ENCODE measurements around the gene LRRC8D. TPM values are rescaled to one million over a fixed set of nuclear protein-coding genes. Genes with fewer than 3 reads are reported as not detected.

Gene LRRC8D
- total RNA-seq, 5 donors from 2014 or later (not counting 1 experiment from before 2014, with no cell fraction given) = 23.8 to 43.4 (median 33.0) TPM

DNA sequence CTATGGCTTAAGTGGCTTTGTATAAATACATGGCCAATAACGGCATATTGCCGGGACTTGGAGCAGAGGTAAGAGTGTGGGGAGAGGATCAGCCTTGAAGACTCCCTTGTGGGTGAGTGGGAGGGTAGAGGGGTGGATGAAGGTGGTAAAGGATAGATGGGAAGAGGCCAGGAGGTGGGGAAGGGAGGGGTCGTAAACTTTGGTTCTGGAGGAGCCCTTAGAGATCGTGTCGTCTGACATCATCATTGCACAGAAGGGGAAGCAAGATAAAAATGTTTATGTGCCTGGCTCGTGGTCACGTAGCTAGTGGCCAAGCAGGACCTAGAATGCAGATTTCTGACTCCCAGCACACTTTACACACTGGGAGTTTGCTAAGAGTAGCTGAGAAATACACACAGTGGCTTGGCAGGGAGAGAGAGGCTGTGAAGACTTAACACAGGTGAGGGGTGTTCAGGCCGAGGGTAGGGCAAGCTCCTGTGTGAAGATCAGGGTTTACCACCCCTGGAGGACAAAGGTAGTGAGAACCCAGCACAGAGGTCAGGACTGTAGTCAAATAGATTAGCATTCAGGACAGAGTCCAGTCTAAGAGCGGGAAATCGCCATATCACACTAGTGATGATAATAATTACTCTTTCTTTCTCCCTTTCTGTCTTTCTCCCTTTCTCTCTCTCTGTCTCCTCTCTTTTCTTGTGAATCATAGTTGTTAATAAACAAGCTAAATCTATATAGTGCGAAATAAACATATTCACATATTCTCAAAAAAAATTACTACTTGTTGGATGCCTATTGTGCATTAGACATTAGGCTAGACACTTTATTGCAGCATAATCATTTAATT lies 75.5 kb downstream of the LRRC8D start:
- no peak for ATAC-seq (replicated peaks in 1 of 4)
- peak overlapping the region in 1 of 2 donors; percentile 12 for H3K27ac Mint-ChIP-seq
- H3K27ac ChIP-seq (ENCODE audit: low read length) = no peak overlapping the region
- DNase-seq = no peak
- peaks cover 0 to 4% of the 10 kb centered on the region in 2 donors for H3K36me3 ChIP-seq (ENCODE audit: control insufficient read depth in 2 of 2, extremely low read depth in 1 of 2, insufficient read depth in 1 of 2, low read length in 1 of 2)
- WGBS (ENCODE audit: insufficient coverage) = 95% methylated on average over 6 of the region's 11 CpGs
- H3K9me3 ChIP-seq = no peaks in the 10 kb centered on the region
- no peaks in the 10 kb centered on the region for H3K27me3 Mint-ChIP-seq
- peaks cover 40 to 64% (median 54%) of the 10 kb centered on the region in 3 donors for H3K4me1 Mint-ChIP-seq
- CTCF ChIA-PET = no interaction called here
- H3K4me3 Mint-ChIP-seq = no peak overlapping the region
- no peaks in the 10 kb centered on the region for H3K9me3 Mint-ChIP-seq
- H3K4me3 ChIP-seq (ENCODE audit: control insufficient read depth in 1 of 2, extremely low read depth in 1 of 2, low read length in 1 of 2) = no peak overlapping the region
- no peaks in the 10 kb centered on the region for H3K27me3 ChIP-seq (replicated peaks in 1 of 2; ENCODE audit: control insufficient read depth in 2 of 2, extremely low read depth in 1 of 2, insufficient read depth in 2 of 2, low read length in 1 of 2)
- POLR2A ChIA-PET = interaction anchor here in 1 of 2 donors (0.6 kb wide), 1 partner anchor 1201 kb away, joined by 5 read pairs; no protein-coding TSS in a partner anchor
- H3K4me1 ChIP-seq (ENCODE audit: control insufficient read depth in 1 of 2, extremely low read depth in 1 of 2, insufficient read depth in 2 of 2, low read length in 2 of 2) = peaks cover 0 to 4% of the 10 kb centered on the region in 2 experiments
- peaks cover 37% of the 10 kb centered on the region for H3K36me3 Mint-ChIP-seq

DNA sequence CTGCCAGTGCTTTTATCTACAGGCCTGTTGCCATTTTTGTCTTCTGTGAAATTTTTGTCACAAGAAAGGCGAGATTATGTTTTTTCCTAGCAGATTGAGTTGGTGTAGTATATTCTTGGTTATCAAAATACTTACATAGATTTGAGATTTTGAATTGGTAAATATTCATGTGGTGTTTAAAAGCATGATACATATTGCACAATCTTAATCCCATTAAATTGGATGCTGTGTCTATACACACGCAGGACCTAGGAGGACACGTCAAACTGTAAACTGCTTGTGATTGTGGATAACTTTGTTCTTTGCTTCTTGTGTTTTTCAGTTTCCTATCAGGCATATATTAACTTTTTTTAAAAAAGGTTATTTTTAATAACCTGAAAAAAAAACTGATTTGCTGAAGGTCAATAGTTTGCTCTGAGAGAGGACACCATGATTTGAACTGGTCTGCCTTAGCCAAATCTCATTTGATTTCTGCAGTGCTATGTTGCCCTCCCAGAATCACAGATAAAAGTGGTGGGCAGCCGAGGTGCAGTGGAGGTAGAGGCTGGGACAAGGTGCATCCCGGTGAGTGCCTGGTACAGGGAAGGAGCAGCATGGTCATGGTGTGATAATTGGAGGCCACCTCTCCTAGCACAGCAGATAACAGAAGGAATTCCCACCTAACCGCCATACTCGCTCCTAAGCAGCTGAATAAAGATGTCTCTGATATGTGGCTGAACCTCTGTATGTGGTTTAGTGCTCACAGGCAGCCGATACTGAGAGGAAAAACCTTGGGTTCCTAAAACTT lies 76.7 kb downstream of the LRRC8D start:
- peaks cover 33% of the 10 kb centered on the region for H3K36me3 Mint-ChIP-seq
- no peak overlapping the region for H3K4me3 ChIP-seq (ENCODE audit: control insufficient read depth in 1 of 2, extremely low read depth in 1 of 2, low read length in 1 of 2)
- WGBS (ENCODE audit: insufficient coverage) = no CpG with 5 or more reads among the region's 8 CpGs
- no peaks in the 10 kb centered on the region for H3K27me3 ChIP-seq (replicated peaks in 1 of 2; ENCODE audit: control insufficient read depth in 2 of 2, extremely low read depth in 1 of 2, insufficient read depth in 2 of 2, low read length in 1 of 2)
- H3K4me1 Mint-ChIP-seq = peaks cover 31 to 64% (median 52%) of the 10 kb centered on the region in 3 donors
- H3K9me3 Mint-ChIP-seq = no peaks in the 10 kb centered on the region
- CTCF ChIA-PET = no interaction called here
- no peaks in the 10 kb centered on the region for H3K27me3 Mint-ChIP-seq
- DNase-seq (no peak), ATAC-seq (replicated peaks in 1 of 4) (no peak)
- H3K4me1 ChIP-seq (ENCODE audit: control insufficient read depth in 1 of 2, extremely low read depth in 1 of 2, insufficient read depth in 2 of 2, low read length in 2 of 2) = peaks cover 0 to 4% of the 10 kb centered on the region in 2 experiments
- H3K9me3 ChIP-seq = no peaks in the 10 kb centered on the region
- H3K36me3 ChIP-seq (ENCODE audit: control insufficient read depth in 2 of 2, extremely low read depth in 1 of 2, insufficient read depth in 1 of 2, low read length in 1 of 2) = no peaks in the 10 kb centered on the region
- H3K4me3 Mint-ChIP-seq = no peak overlapping the region
- no peak overlapping the region for H3K27ac ChIP-seq (ENCODE audit: low read length)
- H3K27ac Mint-ChIP-seq = peak overlapping the region in 1 of 2 donors; percentile 49
- POLR2A ChIA-PET = no interaction called here

- Histone ChIP-seq H3K4me1 (ENCODE audit: control insufficient read depth in 1 of 2, extremely low read depth in 1 of 2, insufficient read depth in 2 of 2, low read length in 2 of 2) (peaks cover 0 to 4% of the 10 kb centered on the region in 2 experiments), H3K36me3 (ENCODE audit: control insufficient read depth in 2 of 2, extremely low read depth in 1 of 2, insufficient read depth in 1 of 2, low read length in 1 of 2) (no peaks in the 10 kb centered on the region), H3K27me3 (replicated peaks in 1 of 2; ENCODE audit: control insufficient read depth in 2 of 2, extremely low read depth in 1 of 2, insufficient read depth in 2 of 2, low read length in 1 of 2) (no peaks in the 10 kb centered on the region), H3K9me3 (no peaks in the 10 kb centered on the region), H3K27ac (ENCODE audit: low read length) (no peak overlapping the region), H3K4me3 (ENCODE audit: control insufficient read depth in 1 of 2, extremely low read depth in 1 of 2, low read length in 1 of 2) (no peak overlapping the region)
- H3K36me3 Mint-ChIP-seq = peaks cover 30% of the 10 kb centered on the region
- no CpG with 5 or more reads among the region's 6 CpGs for WGBS (ENCODE audit: insufficient coverage)
- H3K4me3 Mint-ChIP-seq = no peak overlapping the region
- H3K4me1 Mint-ChIP-seq = peaks cover 32 to 66% (median 53%) of the 10 kb centered on the region in 3 donors
- no peaks in the 10 kb centered on the region for H3K9me3 Mint-ChIP-seq
- CTCF ChIA-PET = no interaction called here
- no peaks in the 10 kb centered on the region for H3K27me3 Mint-ChIP-seq
- H3K27ac Mint-ChIP-seq = no peak overlapping the region
- ATAC-seq (replicated peaks in 1 of 4) = no peak
- POLR2A ChIA-PET = no interaction called here
- DNase-seq = no peak
These were observed 77.3 kb downstream of the LRRC8D start for GRCh38 chr1:89898150-89898549.

DNA sequence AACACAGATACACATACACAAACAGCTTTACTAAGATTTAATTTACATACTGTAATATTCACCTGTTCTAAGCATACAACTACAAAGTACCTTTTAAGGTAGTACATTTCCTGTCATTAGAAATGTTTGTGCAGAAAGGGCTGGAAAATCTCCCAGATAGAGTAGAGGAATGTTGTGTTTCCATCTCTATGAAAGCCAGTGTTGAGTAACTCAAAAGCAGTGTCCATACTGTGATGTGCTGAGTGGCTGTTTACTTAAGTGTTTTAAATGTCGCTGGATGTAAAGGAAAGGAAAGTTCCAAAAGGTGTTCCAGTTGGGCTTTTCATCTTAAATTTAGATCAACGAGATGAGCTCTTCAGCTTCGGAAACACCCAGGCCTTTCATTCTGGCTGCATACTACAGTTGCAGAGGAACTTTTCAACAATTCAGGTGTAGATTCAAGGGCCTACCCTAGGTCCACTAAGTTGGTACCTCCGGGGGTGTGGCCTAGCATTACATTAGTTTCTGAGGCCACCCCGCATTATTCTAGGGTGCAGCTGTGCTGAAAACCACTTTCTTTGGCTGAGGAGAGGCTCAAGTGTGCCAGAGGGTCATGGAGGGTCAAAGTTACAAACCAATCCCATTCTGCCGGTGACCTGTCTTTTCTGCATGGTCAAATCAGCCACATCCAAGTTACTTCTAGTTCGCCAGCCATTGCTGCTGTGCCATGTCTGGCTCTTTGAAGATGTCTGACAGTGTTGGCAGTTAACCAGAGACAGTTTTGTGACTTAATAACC lies 78.1 kb downstream of the LRRC8D start:
- POLR2A ChIA-PET = interaction anchor here (0.6 kb wide), 2 partner anchors 121 to 230 kb away, joined by 3 to 8 read pairs; no protein-coding TSS in a partner anchor
- DNase-seq = no peak
- no peaks in the 10 kb centered on the region for H3K27me3 Mint-ChIP-seq
- Histone ChIP-seq H3K4me1 (ENCODE audit: control insufficient read depth in 1 of 2, extremely low read depth in 1 of 2, insufficient read depth in 2 of 2, low read length in 2 of 2) (peaks cover 0 to 4% of the 10 kb centered on the region in 2 experiments), H3K4me3 (ENCODE audit: control insufficient read depth in 1 of 2, extremely low read depth in 1 of 2, low read length in 1 of 2) (no peak overlapping the region), H3K27me3 (replicated peaks in 1 of 2; ENCODE audit: control insufficient read depth in 2 of 2, extremely low read depth in 1 of 2, insufficient read depth in 2 of 2, low read length in 1 of 2) (no peaks in the 10 kb centered on the region), H3K27ac (ENCODE audit: low read length) (no peak overlapping the region), H3K36me3 (ENCODE audit: control insufficient read depth in 2 of 2, extremely low read depth in 1 of 2, insufficient read depth in 1 of 2, low read length in 1 of 2) (no peaks in the 10 kb centered on the region), H3K9me3 (no peaks in the 10 kb centered on the region)
- CTCF ChIA-PET = interaction anchor here in 1 of 2 donors (1.1 kb wide), 1 partner anchor 36 kb away, joined by 4 read pairs; no protein-coding TSS in a partner anchor
- peaks cover 29% of the 10 kb centered on the region for H3K36me3 Mint-ChIP-seq
- ATAC-seq (replicated peaks in 1 of 4) = no peak
- H3K9me3 Mint-ChIP-seq = no peaks in the 10 kb centered on the region
- H3K27ac Mint-ChIP-seq = no peak overlapping the region
- peaks cover 38 to 72% (median 60%) of the 10 kb centered on the region in 3 donors for H3K4me1 Mint-ChIP-seq
- WGBS (ENCODE audit: insufficient coverage) = 88% methylated on average over 5 of the region's 7 CpGs
- H3K4me3 Mint-ChIP-seq = no peak overlapping the region

GRCh38 chr1:89900323-89900722 lies 79.5 kb downstream of the LRRC8D start:
- no peak for ATAC-seq (replicated peaks in 1 of 4)
- no peak for DNase-seq
- Histone ChIP-seq H3K36me3 (ENCODE audit: control insufficient read depth in 2 of 2, extremely low read depth in 1 of 2, insufficient read depth in 1 of 2, low read length in 1 of 2) (peaks cover 0 to 3% of the 10 kb centered on the region in 2 donors), H3K4me3 (ENCODE audit: control insufficient read depth in 1 of 2, extremely low read depth in 1 of 2, low read length in 1 of 2) (no peak overlapping the region), H3K9me3 (no peaks in the 10 kb centered on the region), H3K27me3 (replicated peaks in 1 of 2; ENCODE audit: control insufficient read depth in 2 of 2, extremely low read depth in 1 of 2, insufficient read depth in 2 of 2, low read length in 1 of 2) (no peaks in the 10 kb centered on the region), H3K4me1 (ENCODE audit: control insufficient read depth in 1 of 2, extremely low read depth in 1 of 2, insufficient read depth in 2 of 2, low read length in 2 of 2) (peaks cover 0 to 7% of the 10 kb centered on the region in 2 experiments), H3K27ac (ENCODE audit: low read length) (no peak overlapping the region)
- Mint-ChIP-seq H3K27ac (peak overlapping the region in 1 of 2 donors; percentile 5), H3K4me1 (peaks cover 49 to 80% (median 67%) of the 10 kb centered on the region in 3 donors), H3K36me3 (peaks cover 24% of the 10 kb centered on the region), H3K9me3 (no peaks in the 10 kb centered on the region), H3K27me3 (no peaks in the 10 kb centered on the region), H3K4me3 (no peak overlapping the region)
- POLR2A ChIA-PET = no interaction called here
- CTCF ChIA-PET = no interaction called here
- 43% methylated on average over 1 of the region's 2 CpGs for WGBS (ENCODE audit: insufficient coverage)
